Measurements from ENCODE around the gene TTC7B. TPM values are rescaled to one million over a fixed set of nuclear protein-coding genes. Genes with fewer than 3 reads are reported as not detected.
A peak's percentile ranks its signal among the peaks of the same experiment; 100 is the strongest.

The TTC7B gene
- total RNA-seq, 1 donor from 2014 or later: 83.1 TPM

DNA sequence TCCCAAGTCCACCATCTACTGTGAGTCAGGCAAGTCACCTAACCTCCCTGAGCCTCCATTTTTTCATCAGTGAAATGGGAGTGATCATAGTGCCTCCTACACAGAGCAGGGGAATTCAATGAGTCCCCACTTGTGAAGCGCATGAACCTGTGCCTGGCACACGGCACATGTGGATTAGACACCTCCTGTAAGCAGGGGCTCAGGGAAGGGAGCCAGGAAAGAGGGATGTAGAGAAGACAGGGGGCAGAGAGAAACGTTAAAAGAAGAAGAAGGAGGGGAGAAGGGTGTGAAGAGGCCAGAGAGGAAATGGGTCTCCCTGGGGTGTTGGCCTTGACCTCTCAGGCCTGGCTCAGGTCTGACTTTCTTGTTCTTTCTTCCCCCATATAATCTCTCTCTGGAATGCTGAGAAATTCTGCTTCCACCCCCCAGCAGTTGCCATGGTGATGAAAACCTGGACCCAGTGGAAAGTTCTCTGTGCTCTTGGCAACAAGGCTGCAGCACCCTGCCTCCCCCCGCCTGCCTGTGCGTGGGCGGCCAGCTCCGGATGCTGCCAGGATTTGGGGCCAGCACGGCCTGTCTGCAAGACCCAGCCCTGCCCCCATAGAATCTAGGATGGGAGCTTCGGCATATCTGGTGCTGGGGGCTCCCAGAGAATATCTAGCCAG lies 324.9 kb downstream of the TTC7B start:
- H3K27ac Mint-ChIP-seq (ENCODE audit: unreplicated experiment): peak overlapping the region; percentile 76
- no peaks in the 10 kb centered on the region for H3K36me3 Mint-ChIP-seq (ENCODE audit: unreplicated experiment)
- H3K4me1 Mint-ChIP-seq (ENCODE audit: low read depth, unreplicated experiment): peaks cover 27% of the 10 kb centered on the region
- H3K4me3 Mint-ChIP-seq (ENCODE audit: unreplicated experiment): no peak overlapping the region
- H3K27me3 Mint-ChIP-seq (ENCODE audit: unreplicated experiment): peaks cover 22% of the 10 kb centered on the region
- no peak for DNase-seq
- peaks cover 17% of the 10 kb centered on the region for H3K9me3 Mint-ChIP-seq (ENCODE audit: unreplicated experiment)
- TF ChIP-seq, protein P1, sequence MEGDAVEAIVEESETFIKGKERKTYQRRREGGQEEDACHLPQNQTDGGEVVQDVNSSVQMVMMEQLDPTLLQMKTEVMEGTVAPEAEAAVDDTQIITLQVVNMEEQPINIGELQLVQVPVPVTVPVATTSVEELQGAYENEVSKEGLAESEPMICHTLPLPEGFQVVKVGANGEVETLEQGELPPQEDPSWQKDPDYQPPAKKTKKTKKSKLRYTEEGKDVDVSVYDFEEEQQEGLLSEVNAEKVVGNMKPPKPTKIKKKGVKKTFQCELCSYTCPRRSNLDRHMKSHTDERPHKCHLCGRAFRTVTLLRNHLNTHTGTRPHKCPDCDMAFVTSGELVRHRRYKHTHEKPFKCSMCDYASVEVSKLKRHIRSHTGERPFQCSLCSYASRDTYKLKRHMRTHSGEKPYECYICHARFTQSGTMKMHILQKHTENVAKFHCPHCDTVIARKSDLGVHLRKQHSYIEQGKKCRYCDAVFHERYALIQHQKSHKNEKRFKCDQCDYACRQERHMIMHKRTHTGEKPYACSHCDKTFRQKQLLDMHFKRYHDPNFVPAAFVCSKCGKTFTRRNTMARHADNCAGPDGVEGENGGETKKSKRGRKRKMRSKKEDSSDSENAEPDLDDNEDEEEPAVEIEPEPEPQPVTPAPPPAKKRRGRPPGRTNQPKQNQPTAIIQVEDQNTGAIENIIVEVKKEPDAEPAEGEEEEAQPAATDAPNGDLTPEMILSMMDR (IDR thresholded peaks at IDR 0.05; ENCODE audit: partially characterized antibody, unreplicated experiment): no peak

DNA sequence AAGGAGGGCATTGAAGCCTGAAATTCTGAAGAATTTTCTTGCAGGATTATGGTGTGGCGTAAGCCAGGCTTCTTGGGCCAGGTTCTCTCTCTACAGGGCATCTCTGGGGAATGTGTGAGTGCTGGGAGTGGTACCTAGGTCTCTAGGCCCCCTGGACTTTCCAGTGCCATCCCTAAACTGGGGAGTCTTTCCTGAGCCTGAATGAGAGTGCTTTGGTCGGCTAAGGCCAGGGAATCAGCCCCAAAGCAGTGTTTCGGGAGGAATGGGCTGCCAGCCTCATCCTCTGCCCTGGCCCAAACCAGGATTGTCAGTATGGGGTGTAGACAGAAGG lies 325.5 kb downstream of the TTC7B start:
- Mint-ChIP-seq H3K27ac (ENCODE audit: unreplicated experiment) (no peak overlapping the region), H3K4me3 (ENCODE audit: unreplicated experiment) (no peak overlapping the region), H3K36me3 (ENCODE audit: unreplicated experiment) (no peaks in the 10 kb centered on the region), H3K9me3 (ENCODE audit: unreplicated experiment) (peaks cover 19% of the 10 kb centered on the region), H3K4me1 (ENCODE audit: low read depth, unreplicated experiment) (peaks cover 33% of the 10 kb centered on the region), H3K27me3 (ENCODE audit: unreplicated experiment) (peaks cover 25% of the 10 kb centered on the region)
- TF ChIP-seq, protein P1 (IDR thresholded peaks at IDR 0.05; ENCODE audit: partially characterized antibody, unreplicated experiment): no peak
- no peak for DNase-seq

DNA sequence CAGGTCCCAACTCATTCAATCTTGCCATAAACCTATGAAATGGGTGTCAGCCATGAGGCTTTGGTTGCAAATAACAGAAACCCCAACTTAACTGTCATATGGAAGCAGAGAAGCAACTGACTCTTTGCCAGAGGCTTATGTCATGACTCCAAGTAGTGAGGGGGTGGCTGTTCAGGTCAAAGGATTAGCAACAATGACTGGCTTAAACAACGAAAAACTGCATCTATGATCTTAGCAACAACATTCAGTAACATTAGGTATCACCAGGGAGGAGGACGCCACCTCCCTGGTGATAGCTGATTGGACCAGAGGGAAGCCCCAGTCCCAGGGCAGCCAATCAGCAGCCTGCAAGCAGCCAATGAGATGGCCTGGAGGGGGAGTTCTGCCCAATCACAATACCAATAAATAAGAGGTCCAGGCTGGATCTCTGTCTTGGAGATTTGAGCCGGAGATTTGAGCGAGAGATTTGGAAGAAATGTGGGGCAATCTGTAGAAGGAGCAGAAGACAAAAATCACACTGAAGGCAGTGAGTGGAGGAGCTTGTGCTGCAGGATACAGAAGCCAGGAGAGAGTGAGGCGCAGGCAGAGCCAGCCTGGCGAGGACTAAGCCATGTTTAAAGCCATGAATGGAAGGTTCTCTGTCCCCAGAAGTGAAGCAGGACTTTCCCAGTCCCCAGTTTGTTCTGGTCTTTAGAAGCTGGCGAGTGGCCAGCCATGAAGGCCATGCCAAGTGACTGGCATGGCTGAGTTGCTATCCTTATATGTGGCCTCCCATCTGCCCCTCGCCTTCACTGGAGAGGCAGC lies 326.1 kb downstream of the TTC7B start:
- Mint-ChIP-seq H3K4me3 (ENCODE audit: unreplicated experiment) (peak overlapping the region; percentile 7), H3K27me3 (ENCODE audit: unreplicated experiment) (peaks cover 25% of the 10 kb centered on the region), H3K27ac (ENCODE audit: unreplicated experiment) (peak overlapping the region; percentile 2), H3K4me1 (ENCODE audit: low read depth, unreplicated experiment) (peaks cover 33% of the 10 kb centered on the region), H3K36me3 (ENCODE audit: unreplicated experiment) (no peaks in the 10 kb centered on the region), H3K9me3 (ENCODE audit: unreplicated experiment) (peaks cover 22% of the 10 kb centered on the region)
- no peak for DNase-seq
- TF ChIP-seq, protein P1 (IDR thresholded peaks at IDR 0.05; ENCODE audit: partially characterized antibody, unreplicated experiment): no peak

DNA sequence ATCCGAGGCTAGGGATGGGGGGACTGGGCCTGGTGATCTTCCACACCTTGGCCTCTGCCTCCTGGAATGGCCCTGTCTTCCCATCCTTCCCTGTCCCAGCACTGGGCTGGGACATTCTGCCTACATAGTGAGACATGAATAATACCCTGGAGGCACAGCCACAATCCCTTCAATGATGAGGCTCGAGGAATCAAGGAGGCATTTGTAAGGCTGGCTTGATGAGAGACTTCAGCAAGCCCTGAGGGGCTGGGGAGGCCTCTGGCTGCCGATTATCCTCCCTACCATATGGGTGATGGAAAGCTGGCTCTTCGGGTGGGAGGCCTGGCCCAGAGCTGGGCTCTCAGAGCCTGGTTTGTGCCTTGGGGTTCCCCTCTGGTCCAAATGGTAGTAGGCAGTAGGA lies 326.9 kb downstream of the TTC7B start:
- Mint-ChIP-seq H3K4me3 (ENCODE audit: unreplicated experiment) (no peak overlapping the region), H3K27me3 (ENCODE audit: unreplicated experiment) (peaks cover 24% of the 10 kb centered on the region), H3K27ac (ENCODE audit: unreplicated experiment) (no peak overlapping the region), H3K4me1 (ENCODE audit: low read depth, unreplicated experiment) (peaks cover 33% of the 10 kb centered on the region), H3K9me3 (ENCODE audit: unreplicated experiment) (peaks cover 24% of the 10 kb centered on the region), H3K36me3 (ENCODE audit: unreplicated experiment) (peaks cover 2% of the 10 kb centered on the region)
- TF ChIP-seq, protein P1 (IDR thresholded peaks at IDR 0.05; ENCODE audit: partially characterized antibody, unreplicated experiment): no peak
- DNase-seq: no peak

DNA sequence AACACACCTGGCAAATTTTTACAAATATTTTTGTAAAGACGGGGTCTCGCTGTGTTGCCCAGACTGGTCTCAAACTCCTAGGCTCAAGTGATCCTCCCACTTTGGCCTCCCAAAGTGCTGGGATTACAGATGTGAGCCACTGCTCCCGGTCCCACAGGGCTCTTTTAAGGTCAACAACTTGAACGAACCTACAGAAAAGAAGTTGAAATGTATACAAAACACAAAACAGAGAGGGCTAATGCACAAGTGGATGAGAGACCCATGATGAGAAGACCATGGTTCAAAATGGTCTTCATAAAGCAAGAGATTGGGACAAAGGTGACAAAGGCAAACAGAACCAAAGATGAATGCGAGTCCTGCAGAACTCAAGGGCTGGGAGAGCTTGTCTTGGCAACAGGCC lies 328.0 kb downstream of the TTC7B start:
- Mint-ChIP-seq H3K27ac (ENCODE audit: unreplicated experiment) (peak overlapping the region; percentile 20), H3K4me1 (ENCODE audit: low read depth, unreplicated experiment) (peaks cover 33% of the 10 kb centered on the region), H3K27me3 (ENCODE audit: unreplicated experiment) (peaks cover 24% of the 10 kb centered on the region), H3K9me3 (ENCODE audit: unreplicated experiment) (peaks cover 24% of the 10 kb centered on the region), H3K36me3 (ENCODE audit: unreplicated experiment) (peaks cover 5% of the 10 kb centered on the region), H3K4me3 (ENCODE audit: unreplicated experiment) (no peak overlapping the region)
- DNase-seq: no peak
- TF ChIP-seq, protein P1 (IDR thresholded peaks at IDR 0.05; ENCODE audit: partially characterized antibody, unreplicated experiment): no peak
